ENCODE measurements around the gene ACTL8. TPM values are rescaled to one million over a fixed set of nuclear protein-coding genes. Genes with fewer than 3 reads are reported as not detected.
A peak's percentile ranks its signal among the peaks of the same experiment; 100 is the strongest.

ACTL8 gene
- total and polyA plus RNA-seq, 12 donors = not detected

DNA sequence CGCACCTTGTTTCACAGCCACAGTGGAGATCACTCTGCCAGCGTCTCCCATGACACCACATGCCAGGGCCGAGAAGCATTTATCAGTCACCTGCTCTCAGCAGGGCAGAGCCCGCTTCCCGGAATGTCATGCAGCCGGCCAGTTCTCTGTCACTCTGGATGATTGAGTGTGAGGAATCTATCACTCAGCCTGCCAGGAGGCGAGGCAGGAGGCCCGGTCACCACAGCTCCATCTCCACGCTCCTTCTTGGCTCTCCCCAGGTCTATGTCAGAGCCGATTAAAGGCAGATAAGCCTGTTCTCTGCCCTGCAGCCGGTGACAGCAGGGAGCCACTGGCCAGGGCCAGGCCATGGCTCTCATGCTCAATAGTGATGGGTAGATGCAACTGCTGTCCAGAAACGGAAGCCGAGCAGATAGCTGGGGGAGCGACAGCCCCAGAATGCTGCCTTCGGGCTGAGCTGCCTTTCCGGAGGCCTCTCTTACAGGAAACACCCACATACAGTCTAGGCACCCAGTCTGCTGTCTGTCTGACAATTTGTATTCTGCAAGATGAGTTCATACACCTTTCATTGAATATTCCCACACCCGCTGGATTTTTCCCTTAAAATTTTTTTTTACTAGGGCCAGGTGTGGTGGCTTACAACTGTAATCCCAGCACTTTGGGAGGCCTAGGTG, 64.1 kb downstream of the ACTL8 start:
- H3K9me3 ChIP-seq = peaks cover 0 to 15% (median 3%) of the 10 kb centered on the region in 11 donors
- peaks cover 0 to 13% (median 4%) of the 10 kb centered on the region in 7 donors for H3K27me3 ChIP-seq
- peak overlapping the region in 2 of 10 donors; percentile 6 to 15 for H3K27ac ChIP-seq
- WGBS, 2 donors = 9 to 17% methylated on average over 17 of the region's 17 CpGs
- H3K4me1 ChIP-seq = peaks cover 0 to 10% (median 0%) of the 10 kb centered on the region in 9 donors
- no peak overlapping the region for H3K4me3 ChIP-seq
- DNase-seq = peak; percentile 41 to 50
- TF ChIP-seq, protein P1, sequence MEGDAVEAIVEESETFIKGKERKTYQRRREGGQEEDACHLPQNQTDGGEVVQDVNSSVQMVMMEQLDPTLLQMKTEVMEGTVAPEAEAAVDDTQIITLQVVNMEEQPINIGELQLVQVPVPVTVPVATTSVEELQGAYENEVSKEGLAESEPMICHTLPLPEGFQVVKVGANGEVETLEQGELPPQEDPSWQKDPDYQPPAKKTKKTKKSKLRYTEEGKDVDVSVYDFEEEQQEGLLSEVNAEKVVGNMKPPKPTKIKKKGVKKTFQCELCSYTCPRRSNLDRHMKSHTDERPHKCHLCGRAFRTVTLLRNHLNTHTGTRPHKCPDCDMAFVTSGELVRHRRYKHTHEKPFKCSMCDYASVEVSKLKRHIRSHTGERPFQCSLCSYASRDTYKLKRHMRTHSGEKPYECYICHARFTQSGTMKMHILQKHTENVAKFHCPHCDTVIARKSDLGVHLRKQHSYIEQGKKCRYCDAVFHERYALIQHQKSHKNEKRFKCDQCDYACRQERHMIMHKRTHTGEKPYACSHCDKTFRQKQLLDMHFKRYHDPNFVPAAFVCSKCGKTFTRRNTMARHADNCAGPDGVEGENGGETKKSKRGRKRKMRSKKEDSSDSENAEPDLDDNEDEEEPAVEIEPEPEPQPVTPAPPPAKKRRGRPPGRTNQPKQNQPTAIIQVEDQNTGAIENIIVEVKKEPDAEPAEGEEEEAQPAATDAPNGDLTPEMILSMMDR (IDR thresholded peaks at IDR 0.05) = no peak
- H3K36me3 ChIP-seq = no peaks in the 10 kb centered on the region
- ATAC-seq = peak; percentile 58 to 96 (median 89)
- intact Hi-C loops (cut with DNase I) = no loop called here

DNA sequence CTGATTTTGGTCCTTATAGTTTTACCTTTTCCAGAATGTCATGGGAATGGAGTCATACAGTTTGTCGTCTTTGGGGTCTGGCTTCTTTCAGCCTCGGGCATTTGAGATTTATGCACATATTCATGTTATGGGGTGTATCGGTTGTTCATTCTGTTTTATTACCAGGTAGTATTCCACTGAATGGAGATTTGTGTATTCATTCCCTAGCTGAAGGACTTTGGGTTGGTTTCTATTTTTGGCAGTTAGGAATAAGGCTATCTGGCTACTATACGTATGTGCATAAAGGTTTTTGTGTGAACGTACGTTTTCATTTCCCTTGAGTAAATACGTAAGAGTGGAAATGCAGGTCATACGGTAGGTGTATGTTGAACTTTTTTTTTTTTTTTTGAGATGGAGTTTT, 65.1 kb downstream of the ACTL8 start:
- H3K36me3 ChIP-seq = no peaks in the 10 kb centered on the region
- no peak for DNase-seq
- H3K4me1 ChIP-seq = peaks cover 0 to 10% (median 0%) of the 10 kb centered on the region in 9 donors
- no peak overlapping the region for H3K27ac ChIP-seq
- H3K4me3 ChIP-seq = no peak overlapping the region
- ATAC-seq = no peak
- TF ChIP-seq, protein P1 (IDR thresholded peaks at IDR 0.05) = no peak
- WGBS, 2 donors = 83 to 85% methylated on average over 8 of the region's 8 CpGs
- intact Hi-C loops (cut with DNase I) = loop anchor here in 5 of 10 donors (10.0 kb wide), 4 partner anchors 145 to 325 kb away; no protein-coding TSS in a partner anchor
- peaks cover 0 to 13% (median 4%) of the 10 kb centered on the region in 7 donors for H3K27me3 ChIP-seq
- H3K9me3 ChIP-seq = peaks cover 0 to 7% (median under 1%) of the 10 kb centered on the region in 11 donors

GRCh38 chr1:17822741-17823426, 67.8 kb downstream of the ACTL8 start:
- H3K4me3 ChIP-seq = no peak overlapping the region
- intact Hi-C loops (cut with DNase I) = loop anchor here in 5 of 10 donors (10.0 kb wide), 4 partner anchors 148 to 328 kb away; no protein-coding TSS in a partner anchor
- no peaks in the 10 kb centered on the region for H3K9me3 ChIP-seq
- peaks cover 0 to 36% (median 12%) of the 10 kb centered on the region in 7 donors for H3K27me3 ChIP-seq
- no peak overlapping the region for H3K27ac ChIP-seq
- no peak for ATAC-seq
- no peak for DNase-seq
- TF ChIP-seq, protein P1 (IDR thresholded peaks at IDR 0.05) = no peak
- H3K36me3 ChIP-seq = no peaks in the 10 kb centered on the region
- 92 to 93% methylated on average over 22 of the region's 22 CpGs for WGBS, 2 donors
- H3K4me1 ChIP-seq = peaks cover 0 to 10% (median 0%) of the 10 kb centered on the region in 9 donors

- 62 to 64% methylated on average over 33 of the region's 33 CpGs for WGBS, 2 donors
- intact Hi-C loops (cut with DNase I) = loop anchor here in 8 of 10 donors (5.0 to 10.0 kb wide), 7 partner anchors 151 to 331 kb away; no protein-coding TSS in a partner anchor
- no peak for ATAC-seq
- peaks cover 0 to 17% (median 0%) of the 10 kb centered on the region in 9 donors for H3K4me1 ChIP-seq
- no peak for DNase-seq
- no peak overlapping the region for H3K27ac ChIP-seq
- TF ChIP-seq, protein P1 (IDR thresholded peaks at IDR 0.05) = no peak
- peaks cover 0 to 33% (median 11%) of the 10 kb centered on the region in 7 donors for H3K27me3 ChIP-seq
- no peak overlapping the region for H3K4me3 ChIP-seq
- no peaks in the 10 kb centered on the region for H3K36me3 ChIP-seq
- H3K9me3 ChIP-seq = no peaks in the 10 kb centered on the region
These were observed 70.4 kb downstream of the ACTL8 start for GRCh38 chr1:17825273-17826164.

Data from heart right ventricle (tissue), 16 donors.